GM18507 (cell line): Measurements from ENCODE around the gene LGALS3BP.

ENCODE experiments used
- DNase-seq: peaks from one replicate; pipeline ENCODE4 v3.0.0; 2011; ENCODE audit warnings: low read depth; ENCODE audit not compliant: insufficient read length; ENCODE audit errors: extremely low spot score
- FAIRE-seq: peaks from 2 replicates; lab custom pipeline; 2011; peaks lifted over from hg19 to GRCh38; lab: Jason Lieb, UNC

The LGALS3BP gene

DNA sequence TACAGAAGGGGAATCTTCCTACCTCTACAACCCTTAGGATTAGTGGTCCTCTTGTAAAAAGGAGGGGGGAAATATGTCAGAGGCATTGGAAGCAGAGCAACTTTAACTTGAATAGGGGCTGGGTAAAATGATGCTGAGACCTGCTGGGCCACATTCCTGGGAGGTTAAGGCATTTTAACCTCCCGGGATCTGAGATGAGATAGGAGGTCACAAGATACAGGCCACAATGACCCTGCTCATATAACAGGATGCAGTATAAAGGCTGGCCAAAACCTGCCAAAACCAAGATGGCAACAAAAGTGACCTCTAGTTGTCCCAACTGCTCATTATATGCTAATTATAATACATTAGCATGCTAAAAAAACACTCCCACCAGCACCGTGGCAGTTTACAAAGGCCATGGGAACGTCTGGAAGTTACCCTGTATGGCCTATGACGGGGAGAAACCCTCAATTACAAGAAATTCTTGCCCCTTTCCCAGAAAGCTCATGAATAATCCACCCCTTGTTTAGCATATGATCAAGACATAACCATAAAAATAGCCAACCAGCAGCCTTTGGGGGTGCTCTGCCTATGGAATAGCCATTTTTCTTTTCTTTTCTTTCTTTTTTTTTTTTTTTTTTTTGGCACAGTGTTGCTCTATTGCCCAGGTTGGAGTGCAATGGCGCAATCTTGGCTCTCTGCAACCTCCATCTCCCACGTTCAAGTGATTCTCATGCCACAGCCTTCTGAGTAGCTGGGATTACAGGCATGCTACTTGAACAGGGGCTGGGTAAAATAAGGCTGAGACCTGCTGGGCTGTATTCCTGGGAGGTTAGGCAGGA is 38.0 kb upstream of the LGALS3BP start:
- DNase-seq = no peak
- FAIRE-seq = no peak

DNA sequence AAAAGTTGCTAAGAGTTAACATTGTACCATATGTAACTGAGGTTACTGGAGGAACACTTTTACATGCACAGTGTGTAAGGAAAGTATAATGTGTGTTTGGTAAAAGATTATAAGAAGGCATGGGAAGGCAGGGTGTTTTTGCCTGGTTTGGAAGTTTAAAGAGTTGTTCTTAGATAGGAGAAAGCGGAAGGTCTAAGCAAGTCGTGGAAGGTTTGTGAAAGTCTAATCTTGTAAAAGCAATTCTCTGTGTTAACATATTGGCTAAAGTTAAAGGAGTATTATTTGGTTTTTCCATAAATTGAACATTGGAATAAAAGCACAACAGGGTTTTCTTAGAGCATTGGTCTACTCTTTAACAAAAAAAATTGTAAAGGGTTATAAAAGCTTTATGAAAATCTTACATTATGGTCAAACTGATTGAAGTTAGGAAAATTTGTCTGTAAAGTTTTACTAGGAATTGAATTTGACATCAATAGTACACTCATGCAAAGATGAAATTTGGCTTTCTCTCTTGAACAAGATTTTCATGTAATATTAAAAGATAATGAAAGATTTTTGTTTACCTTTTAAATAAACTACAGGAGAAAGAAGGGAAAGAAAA is 34.5 kb upstream of the LGALS3BP start:
- FAIRE-seq (no peak), DNase-seq (no peak)

DNA sequence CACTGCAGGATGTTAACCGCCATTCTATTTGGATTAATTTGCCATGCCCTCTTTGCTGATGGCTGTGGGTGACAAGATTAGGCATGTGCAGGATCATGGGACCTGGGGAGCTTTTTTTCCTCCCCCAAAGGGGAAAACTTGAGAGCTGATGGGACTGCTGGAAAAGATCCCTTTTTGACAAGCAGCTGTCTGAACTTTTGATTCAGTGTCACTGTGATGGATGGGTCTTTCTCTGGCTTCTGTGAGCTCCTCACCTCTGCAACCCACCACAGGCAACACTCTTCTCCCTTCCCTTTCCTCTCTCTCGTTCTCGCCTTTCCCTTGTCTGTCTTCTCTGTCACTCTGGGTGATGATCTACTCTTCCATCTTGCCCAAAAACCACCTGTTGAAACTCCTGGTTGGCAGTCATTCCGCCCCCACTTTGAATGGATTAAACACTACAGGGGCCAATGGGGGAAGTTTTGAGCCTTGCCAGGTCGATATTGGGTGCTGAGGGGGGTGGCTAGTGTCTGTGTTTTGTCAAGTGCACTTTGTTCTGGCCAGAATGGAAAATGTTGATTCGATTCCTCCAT is 32.9 kb upstream of the LGALS3BP start:
- DNase-seq (no peak), FAIRE-seq (no peak)

- no peak for DNase-seq
- no peak for FAIRE-seq
These were observed 31.9 kb upstream of the LGALS3BP start for GRCh38 chr17:79011451-79012147.

GRCh38 chr17:79010304-79010646 is 30.6 kb upstream of the LGALS3BP start:
- DNase-seq (no peak), FAIRE-seq (no peak)

- DNase-seq (peak; percentile 97), FAIRE-seq (peak; percentile 81)
These were observed 29.9 kb upstream of the LGALS3BP start, which contains the start of gene CANT1 for GRCh38 chr17:79009397-79010303. CANT1 (minus strand) TSS chr17:79009764; CDS start chr17:78997622, 12,142 bp downstream.

DNA sequence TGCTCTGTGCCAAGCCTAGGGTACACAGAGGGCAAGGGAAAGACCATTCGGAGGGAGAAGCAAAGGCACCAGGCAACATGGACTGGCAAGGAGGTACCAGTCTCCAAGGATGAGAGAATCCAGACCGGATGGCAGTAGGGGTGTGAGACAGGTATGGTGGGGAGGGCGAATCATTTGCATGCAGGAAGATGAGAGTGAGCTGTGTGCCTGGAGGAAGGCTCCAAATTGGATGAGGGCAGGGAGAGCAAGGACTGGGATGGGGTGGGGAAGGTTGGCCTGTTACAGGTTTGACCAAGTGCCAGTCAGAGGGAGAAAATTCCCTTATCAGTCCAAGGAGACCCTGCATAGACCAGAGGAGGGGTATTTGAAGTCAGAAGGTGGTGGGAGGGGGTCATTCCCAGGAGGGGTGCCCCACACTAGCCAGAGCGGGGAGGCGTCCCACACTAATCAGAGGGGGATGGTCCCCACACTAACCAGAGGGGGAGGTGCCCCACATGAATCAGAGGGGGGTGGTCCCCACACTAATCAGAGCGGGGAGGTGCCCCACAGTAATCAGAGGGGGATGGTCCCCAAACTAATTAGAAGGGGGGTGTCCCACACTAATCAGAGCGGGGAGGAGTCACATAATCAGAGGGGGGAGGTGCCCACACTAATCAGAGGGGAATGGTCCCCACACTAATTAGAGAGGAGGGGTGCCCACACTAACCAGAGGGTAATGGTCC is 29.1 kb upstream of the LGALS3BP start:
- no peak for DNase-seq
- FAIRE-seq = no peak

DNA sequence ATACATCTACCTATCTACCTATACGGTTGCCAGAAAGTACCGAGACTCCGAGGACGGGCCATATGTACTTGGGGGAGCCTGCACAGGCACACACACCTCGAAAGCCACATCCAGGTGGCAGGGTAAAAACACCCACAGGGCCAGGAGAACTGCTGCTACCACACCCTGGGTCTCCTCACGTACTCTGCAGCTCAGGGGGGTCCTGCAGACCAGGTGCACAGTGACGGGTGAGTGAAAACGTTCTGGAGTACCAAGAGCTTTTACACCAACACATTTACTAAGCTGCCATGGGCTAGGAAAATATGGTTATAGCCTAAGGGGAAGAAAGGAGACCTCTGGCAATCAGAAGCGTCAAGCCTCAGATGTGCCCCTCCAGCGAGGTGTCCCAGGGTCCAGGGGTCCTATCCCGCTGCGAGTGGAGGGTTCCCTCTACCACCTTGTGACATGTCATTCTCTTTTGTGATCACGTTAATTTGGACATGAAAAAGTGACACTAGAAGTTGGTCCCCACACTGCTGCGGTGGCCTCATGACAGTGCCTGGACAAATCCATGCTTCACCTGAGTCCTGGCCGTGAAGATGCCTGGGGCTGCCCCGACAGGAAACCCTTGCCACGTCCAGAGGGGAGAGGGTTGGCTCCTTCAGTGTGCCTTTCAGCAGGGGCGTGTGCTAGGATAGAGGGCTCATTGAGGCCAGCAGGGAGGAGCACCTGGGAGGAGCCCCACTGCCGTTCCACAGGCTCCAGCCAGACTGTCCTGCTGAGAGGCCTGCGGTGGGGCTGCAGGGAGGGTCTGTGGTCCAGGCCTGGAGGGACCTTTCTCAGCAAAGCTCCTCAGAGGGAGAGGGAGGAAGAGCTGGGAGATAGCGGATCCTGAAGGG is 28.0 kb upstream of the LGALS3BP start:
- DNase-seq (no peak), FAIRE-seq (no peak)

- DNase-seq = no peak
- FAIRE-seq = no peak
These were observed 27.2 kb upstream of the LGALS3BP start for GRCh38 chr17:79006794-79007503.

- FAIRE-seq (no peak), DNase-seq (no peak)
These were observed 26.3 kb upstream of the LGALS3BP start for GRCh38 chr17:79006046-79006445.

- FAIRE-seq (no peak), DNase-seq (no peak)
These were observed 25.5 kb upstream of the LGALS3BP start for GRCh38 chr17:79005063-79005861.

- FAIRE-seq = no peak
- DNase-seq = no peak
These were observed 24.1 kb upstream of the LGALS3BP start for GRCh38 chr17:79003661-79004411.

DNA sequence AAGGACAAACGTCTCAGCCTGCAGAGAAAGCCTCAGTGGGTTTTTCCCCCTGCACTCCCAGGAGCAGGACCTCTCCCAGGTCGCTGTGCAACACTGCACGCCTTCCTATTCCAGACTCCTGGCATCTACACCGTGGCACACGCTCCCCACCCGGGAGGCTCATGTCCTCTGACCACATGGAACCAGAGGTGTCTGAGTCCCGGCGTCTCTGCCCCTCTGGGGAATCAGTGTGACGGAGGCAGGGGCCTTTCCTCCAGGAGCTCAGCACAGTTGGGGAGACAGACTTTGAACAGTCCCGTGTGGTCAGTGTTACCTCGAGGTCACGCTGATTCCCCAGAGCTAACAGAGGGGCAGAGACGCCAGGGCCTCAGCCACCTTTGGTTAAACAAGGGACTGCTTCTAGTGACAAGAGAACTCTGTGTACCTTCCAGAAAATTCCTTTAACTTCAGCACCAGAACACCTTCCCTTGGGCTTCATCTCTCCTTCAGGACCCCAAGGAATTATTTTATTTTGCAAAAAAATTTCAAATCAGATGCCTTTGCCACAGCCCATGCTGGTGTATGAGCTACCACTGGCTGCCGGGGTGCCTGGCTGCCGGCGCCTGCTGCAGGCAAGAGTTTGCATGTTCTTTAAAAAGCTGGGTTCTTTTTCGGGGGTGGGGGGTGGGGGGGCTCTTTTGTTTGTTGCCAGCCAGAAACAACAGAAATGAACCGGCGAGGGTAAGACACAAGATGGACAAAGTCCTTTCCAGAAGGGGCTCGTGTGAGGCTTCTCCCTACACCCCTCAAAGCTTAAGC is 23.3 kb upstream of the LGALS3BP start:
- no peak for DNase-seq
- no peak for FAIRE-seq

DNA sequence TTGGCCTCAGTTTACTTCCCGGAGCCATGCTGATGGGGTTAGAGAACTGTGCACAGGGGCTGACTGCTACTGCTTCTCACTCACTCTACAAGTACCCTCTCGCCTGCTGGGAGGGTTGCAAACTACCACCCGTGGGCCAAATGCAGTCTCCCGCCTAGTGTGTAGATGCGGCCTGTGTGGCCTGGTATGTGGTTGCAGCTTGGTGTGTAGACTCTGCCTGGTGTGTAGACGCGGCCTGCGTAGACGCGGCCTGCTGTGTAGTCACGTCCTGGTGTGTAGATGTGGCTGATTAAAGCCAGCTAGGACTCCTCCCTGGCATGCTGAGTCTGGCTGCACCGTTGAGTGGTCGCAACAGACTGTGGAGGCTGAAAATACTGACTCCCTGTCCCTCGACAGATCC is 22.6 kb upstream of the LGALS3BP start:
- FAIRE-seq = no peak

More for the DNA sequence above, 22.6 kb upstream of the LGALS3BP start:
- DNase-seq = no peak
